Hepatocyte (in vitro differentiated cells): ENCODE measurements around the gene DESI1.

Source experiments
- CTCF ChIP-seq: fragments of 200-600 bp; sonication (generic); IDR thresholded peaks from 2 replicates; pipeline ENCODE4 v1.5.1; 2016; ENCODE audit warnings: antibody characterized with exemption, mild to moderate bottlenecking; ENCODE audit not compliant: poor library complexity
- EZH2 ChIP-seq: fragments of 200-600 bp; sonication (generic); IDR thresholded peaks from 2 replicates; pipeline ENCODE4 v1.6.1; 2016; ENCODE audit warnings: antibody characterized with exemption, mild to moderate bottlenecking, borderline replicate concordance

- TF ChIP-seq CTCF = no peak
- no peak for TF ChIP-seq EZH2
Measured at GRCh38 chr22:41578818-41579217, 42.0 kb downstream of the DESI1 start.
